ENCODE measurements around the gene C1QA.

The C1QA gene

DNA sequence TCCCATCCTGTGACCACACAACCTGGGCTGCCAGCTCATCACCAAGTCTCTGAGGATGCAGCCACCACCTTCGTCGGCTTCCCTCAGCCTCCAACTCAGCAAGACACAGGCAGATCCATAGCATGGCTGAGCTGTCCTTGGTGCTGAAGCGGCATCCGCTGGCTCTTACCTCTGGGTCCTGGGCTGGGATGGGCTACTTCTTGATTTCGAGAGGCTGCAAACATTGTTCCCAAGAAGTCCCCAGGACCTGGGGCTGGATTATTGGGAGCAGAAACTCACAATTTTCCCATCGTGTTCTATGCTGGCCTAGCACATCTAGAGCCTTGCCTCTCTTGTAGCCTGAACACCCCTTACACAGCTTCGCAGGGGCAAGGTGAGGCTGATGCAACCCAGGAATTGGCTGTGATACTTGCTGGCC is 24.9 kb upstream of the C1QA start:
- Histone ChIP-seq H3K4me3 (ENCODE audit: low read depth in 1 of 5, low read length in 5 of 5) (no peak overlapping the region), H3K27me3 (ENCODE audit: control insufficient read depth in 5 of 5, insufficient read depth in 4 of 5, low read length in 5 of 5) (peaks cover 20 to 59% (median 50%) of the 10 kb centered on the region in 5 donors), H3K36me3 (ENCODE audit: control insufficient read depth in 5 of 5, insufficient read depth in 5 of 5, low read length in 5 of 5) (no peaks in the 10 kb centered on the region), H3K9me3 (ENCODE audit: control insufficient read depth in 5 of 5, low read length in 5 of 5) (no peaks in the 10 kb centered on the region), H3K4me1 (ENCODE audit: control insufficient read depth in 5 of 5, insufficient read depth in 5 of 5, low read length in 5 of 5) (no peaks in the 10 kb centered on the region), H3K27ac (ENCODE audit: low read depth, low read length) (no peak overlapping the region), H3K9ac (ENCODE audit: low read length in 5 of 5) (no peak overlapping the region)

DNA sequence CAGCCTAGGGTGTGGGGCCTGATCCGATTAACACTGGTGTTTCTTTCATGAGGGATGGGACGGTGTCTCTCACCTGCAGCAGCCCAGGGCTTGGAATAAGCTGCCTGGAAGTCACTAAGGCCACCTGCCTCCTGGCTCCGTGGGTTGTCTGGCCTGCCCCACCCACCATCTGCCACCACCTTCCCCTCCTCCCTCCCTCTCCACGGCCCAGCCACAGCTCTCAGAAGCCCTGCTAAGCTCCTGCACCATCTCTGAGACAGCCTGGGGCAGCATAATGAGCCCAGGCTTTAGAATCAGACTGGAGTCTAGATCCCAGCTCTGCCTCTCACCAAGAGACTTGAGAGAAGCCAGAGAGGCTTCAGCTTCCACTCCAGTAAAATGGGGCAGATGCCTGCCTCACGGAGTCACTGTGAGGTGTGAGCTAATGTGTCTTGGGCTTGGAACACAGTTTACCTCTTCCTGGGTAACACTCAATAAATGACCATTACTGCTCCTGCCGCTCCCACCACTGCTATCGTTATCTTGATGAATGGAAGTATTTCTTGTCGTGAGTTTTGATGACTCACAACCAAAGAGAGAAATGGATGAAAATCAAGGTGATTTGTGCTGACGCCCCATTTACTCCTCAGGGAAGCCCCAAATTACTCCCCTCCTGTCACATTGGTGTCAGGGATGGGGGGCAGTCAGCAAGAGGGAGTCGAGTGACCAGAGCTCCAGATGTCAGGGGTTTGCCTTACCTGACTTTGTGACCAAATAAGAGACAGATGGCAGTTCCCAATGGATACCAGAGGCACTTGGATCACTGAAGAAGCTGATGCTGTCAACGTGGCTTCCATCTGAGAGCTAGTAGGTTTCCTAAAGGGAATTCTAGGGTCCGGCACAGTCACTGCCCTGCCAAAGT is 23.5 kb upstream of the C1QA start:
- no peaks in the 10 kb centered on the region for H3K4me1 ChIP-seq (ENCODE audit: control insufficient read depth in 5 of 5, insufficient read depth in 5 of 5, low read length in 5 of 5)

DNA sequence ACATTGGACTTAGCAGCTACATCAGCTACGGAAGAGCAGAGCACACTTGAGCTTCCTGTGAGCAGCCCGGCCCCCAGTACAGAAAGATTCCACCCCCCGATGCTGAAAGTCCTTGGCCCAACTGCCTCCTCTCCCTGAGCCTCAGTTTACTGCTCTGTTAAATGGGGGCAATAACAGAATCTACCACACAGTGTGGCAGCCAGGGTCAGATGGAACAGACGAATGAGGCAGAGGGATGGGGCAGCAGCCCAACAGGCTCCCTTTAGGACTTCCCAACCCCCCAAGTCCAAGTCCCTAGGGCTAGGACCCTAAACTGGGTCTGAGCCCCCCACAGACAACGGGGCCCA is 22.9 kb upstream of the C1QA start:
- H3K27ac ChIP-seq (ENCODE audit: low read depth, low read length) = no peak overlapping the region

More for the DNA sequence above, 23.5 kb upstream of the C1QA start:
- Histone ChIP-seq H3K27me3 (ENCODE audit: control insufficient read depth in 5 of 5, insufficient read depth in 4 of 5, low read length in 5 of 5) (peaks cover 26 to 68% (median 61%) of the 10 kb centered on the region in 5 donors), H3K9me3 (ENCODE audit: control insufficient read depth in 5 of 5, low read length in 5 of 5) (no peaks in the 10 kb centered on the region), H3K4me3 (ENCODE audit: low read depth in 1 of 5, low read length in 5 of 5) (no peak overlapping the region), H3K27ac (ENCODE audit: low read depth, low read length) (no peak overlapping the region), H3K36me3 (ENCODE audit: control insufficient read depth in 5 of 5, insufficient read depth in 5 of 5, low read length in 5 of 5) (no peaks in the 10 kb centered on the region), H3K9ac (ENCODE audit: low read length in 5 of 5) (no peak overlapping the region)

DNA sequence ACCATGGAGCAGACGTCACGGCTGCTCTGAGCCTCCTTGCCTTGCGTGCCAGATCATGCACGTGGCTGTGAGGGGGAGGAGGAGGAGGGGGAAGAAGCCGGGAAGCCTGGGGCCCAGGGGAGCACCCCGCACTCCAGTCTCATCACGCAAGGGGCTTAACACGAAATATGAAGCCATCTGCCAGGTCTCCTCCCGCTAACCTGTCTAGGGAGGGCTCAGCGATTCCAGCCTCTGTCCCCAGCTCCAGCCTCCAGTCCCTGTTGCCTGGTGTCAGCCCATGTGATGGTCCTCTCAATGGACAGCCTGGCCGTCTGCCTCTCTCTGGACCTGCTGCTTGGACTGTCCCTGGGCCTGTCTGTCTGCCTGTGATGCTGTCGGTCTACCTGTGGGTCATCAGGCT is 22.5 kb upstream of the C1QA start:
- Histone ChIP-seq H3K27me3 (ENCODE audit: control insufficient read depth in 5 of 5, insufficient read depth in 4 of 5, low read length in 5 of 5) (peaks cover 28 to 72% (median 59%) of the 10 kb centered on the region in 5 donors), H3K9me3 (ENCODE audit: control insufficient read depth in 5 of 5, low read length in 5 of 5) (no peaks in the 10 kb centered on the region), H3K4me3 (ENCODE audit: low read depth in 1 of 5, low read length in 5 of 5) (no peak overlapping the region), H3K36me3 (ENCODE audit: control insufficient read depth in 5 of 5, insufficient read depth in 5 of 5, low read length in 5 of 5) (no peaks in the 10 kb centered on the region), H3K4me1 (ENCODE audit: control insufficient read depth in 5 of 5, insufficient read depth in 5 of 5, low read length in 5 of 5) (no peaks in the 10 kb centered on the region), H3K27ac (ENCODE audit: low read depth, low read length) (no peak overlapping the region), H3K9ac (ENCODE audit: low read length in 5 of 5) (no peak overlapping the region)

More for the DNA sequence above, 22.9 kb upstream of the C1QA start:
- Histone ChIP-seq H3K9me3 (ENCODE audit: control insufficient read depth in 5 of 5, low read length in 5 of 5) (no peaks in the 10 kb centered on the region), H3K36me3 (ENCODE audit: control insufficient read depth in 5 of 5, insufficient read depth in 5 of 5, low read length in 5 of 5) (no peaks in the 10 kb centered on the region), H3K4me1 (ENCODE audit: control insufficient read depth in 5 of 5, insufficient read depth in 5 of 5, low read length in 5 of 5) (no peaks in the 10 kb centered on the region), H3K27me3 (ENCODE audit: control insufficient read depth in 5 of 5, insufficient read depth in 4 of 5, low read length in 5 of 5) (peaks cover 27 to 72% (median 61%) of the 10 kb centered on the region in 5 donors), H3K9ac (ENCODE audit: low read length in 5 of 5) (no peak overlapping the region), H3K4me3 (ENCODE audit: low read depth in 1 of 5, low read length in 5 of 5) (no peak overlapping the region)

DNA sequence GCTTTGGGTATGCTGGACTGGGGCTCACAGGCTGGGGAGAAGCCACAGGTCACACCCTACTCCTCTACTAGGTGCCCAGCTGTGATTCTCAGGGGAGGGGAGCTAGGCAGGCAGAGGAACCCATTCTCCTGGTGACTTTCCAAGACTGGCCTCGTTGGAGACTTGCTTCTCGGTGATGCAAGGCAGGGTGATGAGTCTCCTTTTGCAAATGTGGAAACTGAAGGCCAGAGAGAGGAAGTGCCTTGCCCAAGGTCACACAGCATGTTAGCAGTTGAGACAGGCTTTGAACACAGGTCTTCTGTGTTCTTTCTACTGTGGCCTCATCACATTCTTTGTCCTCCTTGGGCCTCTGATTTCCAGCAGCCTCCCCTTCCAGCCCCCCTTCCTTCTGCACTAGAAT is 20.5 kb upstream of the C1QA start:
- peaks cover 34 to 74% (median 65%) of the 10 kb centered on the region in 5 donors for H3K27me3 ChIP-seq (ENCODE audit: control insufficient read depth in 5 of 5, insufficient read depth in 4 of 5, low read length in 5 of 5)
- no peaks in the 10 kb centered on the region for H3K9me3 ChIP-seq (ENCODE audit: control insufficient read depth in 5 of 5, low read length in 5 of 5)
- no peak overlapping the region for H3K9ac ChIP-seq (ENCODE audit: low read length in 5 of 5)
- no peaks in the 10 kb centered on the region for H3K4me1 ChIP-seq (ENCODE audit: control insufficient read depth in 5 of 5, insufficient read depth in 5 of 5, low read length in 5 of 5)
- H3K36me3 ChIP-seq (ENCODE audit: control insufficient read depth in 5 of 5, insufficient read depth in 5 of 5, low read length in 5 of 5) = no peaks in the 10 kb centered on the region
- no peak overlapping the region for H3K4me3 ChIP-seq (ENCODE audit: low read depth in 1 of 5, low read length in 5 of 5)
- no peak overlapping the region for H3K27ac ChIP-seq (ENCODE audit: low read depth, low read length)

DNA sequence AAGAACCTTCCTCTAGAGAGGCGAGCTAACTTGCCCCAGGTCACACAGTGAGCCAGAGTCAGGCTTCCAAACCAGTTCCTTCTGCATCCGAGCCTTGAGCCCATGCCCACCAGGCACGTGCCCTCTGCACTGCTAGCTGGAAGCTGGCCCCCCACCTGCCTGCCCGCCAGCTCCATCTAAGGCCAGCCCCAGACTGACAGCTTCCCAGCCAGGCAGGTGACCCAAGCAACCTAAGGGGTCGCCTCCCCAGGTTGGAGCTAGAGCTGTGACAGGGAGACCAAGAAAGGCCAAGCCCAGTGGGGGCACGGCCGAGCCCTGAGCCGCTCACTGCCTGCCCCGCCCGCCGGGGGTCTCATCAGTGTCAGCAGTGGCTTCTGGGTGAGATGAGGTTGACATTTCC is 19.9 kb upstream of the C1QA start:
- no peak overlapping the region for H3K27ac ChIP-seq (ENCODE audit: low read depth, low read length)
- no peaks in the 10 kb centered on the region for H3K9me3 ChIP-seq (ENCODE audit: control insufficient read depth in 5 of 5, low read length in 5 of 5)
- H3K4me3 ChIP-seq (ENCODE audit: low read depth in 1 of 5, low read length in 5 of 5) = no peak overlapping the region
- no peaks in the 10 kb centered on the region for H3K4me1 ChIP-seq (ENCODE audit: control insufficient read depth in 5 of 5, insufficient read depth in 5 of 5, low read length in 5 of 5)
- H3K27me3 ChIP-seq (ENCODE audit: control insufficient read depth in 5 of 5, insufficient read depth in 4 of 5, low read length in 5 of 5) = peaks cover 37 to 73% (median 66%) of the 10 kb centered on the region in 5 donors
- H3K36me3 ChIP-seq (ENCODE audit: control insufficient read depth in 5 of 5, insufficient read depth in 5 of 5, low read length in 5 of 5) = no peaks in the 10 kb centered on the region
- H3K9ac ChIP-seq (ENCODE audit: low read length in 5 of 5) = no peak overlapping the region

DNA sequence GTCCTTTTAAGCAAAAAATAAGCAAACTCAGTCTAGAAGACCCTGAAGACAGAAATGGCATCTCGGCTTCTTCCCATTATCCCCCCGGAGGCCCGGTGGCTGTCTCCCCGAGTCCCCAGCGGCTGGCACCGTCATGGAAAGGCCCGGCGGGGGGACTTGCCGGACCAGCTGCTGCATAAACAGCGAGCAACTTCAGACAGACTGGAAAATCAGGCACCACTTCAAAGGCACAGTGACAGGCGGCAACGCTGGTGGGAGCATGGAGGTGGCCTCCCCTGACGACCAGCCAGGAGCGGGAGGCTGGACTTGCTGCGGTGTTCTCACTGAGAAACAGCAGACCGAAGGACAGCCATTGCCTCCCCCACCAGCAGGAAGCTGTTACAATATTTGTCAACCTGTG is 18.4 kb upstream of the C1QA start:
- no peaks in the 10 kb centered on the region for H3K4me1 ChIP-seq (ENCODE audit: control insufficient read depth in 5 of 5, insufficient read depth in 5 of 5, low read length in 5 of 5)
- no peaks in the 10 kb centered on the region for H3K36me3 ChIP-seq (ENCODE audit: control insufficient read depth in 5 of 5, insufficient read depth in 5 of 5, low read length in 5 of 5)
- no peaks in the 10 kb centered on the region for H3K9me3 ChIP-seq (ENCODE audit: control insufficient read depth in 5 of 5, low read length in 5 of 5)
- no peak overlapping the region for H3K4me3 ChIP-seq (ENCODE audit: low read depth in 1 of 5, low read length in 5 of 5)
- H3K9ac ChIP-seq (ENCODE audit: low read length in 5 of 5) = no peak overlapping the region
- H3K27ac ChIP-seq (ENCODE audit: low read depth, low read length) = no peak overlapping the region
- H3K27me3 ChIP-seq (ENCODE audit: control insufficient read depth in 5 of 5, insufficient read depth in 4 of 5, low read length in 5 of 5) = peaks cover 44 to 70% (median 66%) of the 10 kb centered on the region in 5 donors

DNA sequence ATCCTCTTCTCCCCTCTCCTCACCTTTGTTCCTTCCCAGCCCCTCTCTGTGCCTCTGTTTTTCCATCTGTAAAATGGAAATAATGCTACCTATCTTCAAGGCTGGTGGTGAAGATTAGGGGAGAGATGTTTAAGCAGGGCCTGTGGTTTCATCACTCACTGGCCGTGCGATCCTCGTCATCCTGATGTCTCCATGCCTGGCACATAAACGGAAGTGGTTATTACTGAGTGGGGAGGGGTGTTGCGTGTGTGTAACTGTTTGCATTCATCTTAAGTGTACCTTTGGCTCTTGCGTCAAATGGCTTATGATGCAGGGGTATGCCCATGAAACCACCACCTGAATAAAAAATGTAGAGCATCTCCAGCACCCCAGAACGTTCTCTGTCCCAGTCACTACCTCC is 17.2 kb upstream of the C1QA start:
- H3K4me1 ChIP-seq (ENCODE audit: control insufficient read depth in 5 of 5, insufficient read depth in 5 of 5, low read length in 5 of 5) = no peaks in the 10 kb centered on the region
- H3K27ac ChIP-seq (ENCODE audit: low read depth, low read length) = no peak overlapping the region
- H3K9me3 ChIP-seq (ENCODE audit: control insufficient read depth in 5 of 5, low read length in 5 of 5) = no peaks in the 10 kb centered on the region
- H3K27me3 ChIP-seq (ENCODE audit: control insufficient read depth in 5 of 5, insufficient read depth in 4 of 5, low read length in 5 of 5) = peaks cover 37 to 61% (median 54%) of the 10 kb centered on the region in 5 donors
- no peaks in the 10 kb centered on the region for H3K36me3 ChIP-seq (ENCODE audit: control insufficient read depth in 5 of 5, insufficient read depth in 5 of 5, low read length in 5 of 5)
- H3K9ac ChIP-seq (ENCODE audit: low read length in 5 of 5) = no peak overlapping the region
- no peak overlapping the region for H3K4me3 ChIP-seq (ENCODE audit: low read depth in 1 of 5, low read length in 5 of 5)

DNA sequence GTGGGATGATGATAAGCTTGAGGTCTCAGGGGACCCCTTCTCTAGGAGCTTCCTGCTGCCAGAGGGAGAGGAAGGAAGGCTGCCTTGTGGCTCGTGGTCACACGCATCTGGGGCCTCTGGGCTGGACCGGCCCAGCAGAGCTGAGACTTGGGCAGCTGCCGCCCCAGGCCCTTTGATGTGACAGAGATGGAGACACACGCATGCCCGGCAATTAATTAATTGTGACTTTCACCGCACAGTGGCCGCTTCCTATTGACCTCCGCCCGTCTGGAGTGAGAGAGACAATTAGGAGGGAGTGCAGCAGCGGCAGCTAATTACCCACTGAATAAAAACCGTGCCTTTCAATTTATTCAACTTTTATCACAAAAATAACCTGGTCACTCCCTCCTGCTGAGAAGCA is 16.6 kb upstream of the C1QA start:
- no peak overlapping the region for H3K27ac ChIP-seq (ENCODE audit: low read depth, low read length)
- no peaks in the 10 kb centered on the region for H3K4me1 ChIP-seq (ENCODE audit: control insufficient read depth in 5 of 5, insufficient read depth in 5 of 5, low read length in 5 of 5)
- no peak overlapping the region for H3K9ac ChIP-seq (ENCODE audit: low read length in 5 of 5)
- no peaks in the 10 kb centered on the region for H3K9me3 ChIP-seq (ENCODE audit: control insufficient read depth in 5 of 5, low read length in 5 of 5)
- H3K27me3 ChIP-seq (ENCODE audit: control insufficient read depth in 5 of 5, insufficient read depth in 4 of 5, low read length in 5 of 5) = peaks cover 38 to 60% (median 52%) of the 10 kb centered on the region in 5 donors
- no peak overlapping the region for H3K4me3 ChIP-seq (ENCODE audit: low read depth in 1 of 5, low read length in 5 of 5)
- H3K36me3 ChIP-seq (ENCODE audit: control insufficient read depth in 5 of 5, insufficient read depth in 5 of 5, low read length in 5 of 5) = no peaks in the 10 kb centered on the region

DNA sequence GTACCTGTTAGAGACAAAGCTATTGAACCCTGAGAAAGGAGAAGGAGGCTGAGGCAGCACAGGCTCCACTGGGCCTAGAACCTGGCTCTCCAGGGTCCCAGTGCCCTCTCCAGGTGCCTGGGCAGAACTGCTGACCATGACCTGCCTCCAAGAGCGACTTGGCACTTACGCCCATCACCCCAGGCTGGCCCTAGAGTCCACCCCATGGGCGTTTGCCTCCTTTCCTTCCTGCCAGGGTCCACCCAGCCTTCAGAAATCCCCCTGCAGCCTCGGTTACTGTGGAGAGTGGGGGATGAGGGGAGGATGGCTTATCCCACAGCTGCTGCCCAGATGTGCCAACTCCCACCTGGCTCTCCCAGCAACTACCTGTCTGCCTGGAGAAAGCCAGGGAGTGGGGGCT is 14.7 kb upstream of the C1QA start:
- Histone ChIP-seq H3K9me3 (ENCODE audit: control insufficient read depth in 5 of 5, low read length in 5 of 5) (no peaks in the 10 kb centered on the region), H3K4me1 (ENCODE audit: control insufficient read depth in 5 of 5, insufficient read depth in 5 of 5, low read length in 5 of 5) (no peaks in the 10 kb centered on the region), H3K27ac (ENCODE audit: low read depth, low read length) (no peak overlapping the region), H3K9ac (ENCODE audit: low read length in 5 of 5) (no peak overlapping the region), H3K4me3 (ENCODE audit: low read depth in 1 of 5, low read length in 5 of 5) (no peak overlapping the region), H3K36me3 (ENCODE audit: control insufficient read depth in 5 of 5, insufficient read depth in 5 of 5, low read length in 5 of 5) (no peaks in the 10 kb centered on the region), H3K27me3 (ENCODE audit: control insufficient read depth in 5 of 5, insufficient read depth in 4 of 5, low read length in 5 of 5) (peaks cover 46 to 66% (median 55%) of the 10 kb centered on the region in 5 donors)

Measured in subcutaneous abdominal adipose tissue (tissue), 5 donors.